ENCODE data around the gene PMS1.

PMS1 gene

DNA sequence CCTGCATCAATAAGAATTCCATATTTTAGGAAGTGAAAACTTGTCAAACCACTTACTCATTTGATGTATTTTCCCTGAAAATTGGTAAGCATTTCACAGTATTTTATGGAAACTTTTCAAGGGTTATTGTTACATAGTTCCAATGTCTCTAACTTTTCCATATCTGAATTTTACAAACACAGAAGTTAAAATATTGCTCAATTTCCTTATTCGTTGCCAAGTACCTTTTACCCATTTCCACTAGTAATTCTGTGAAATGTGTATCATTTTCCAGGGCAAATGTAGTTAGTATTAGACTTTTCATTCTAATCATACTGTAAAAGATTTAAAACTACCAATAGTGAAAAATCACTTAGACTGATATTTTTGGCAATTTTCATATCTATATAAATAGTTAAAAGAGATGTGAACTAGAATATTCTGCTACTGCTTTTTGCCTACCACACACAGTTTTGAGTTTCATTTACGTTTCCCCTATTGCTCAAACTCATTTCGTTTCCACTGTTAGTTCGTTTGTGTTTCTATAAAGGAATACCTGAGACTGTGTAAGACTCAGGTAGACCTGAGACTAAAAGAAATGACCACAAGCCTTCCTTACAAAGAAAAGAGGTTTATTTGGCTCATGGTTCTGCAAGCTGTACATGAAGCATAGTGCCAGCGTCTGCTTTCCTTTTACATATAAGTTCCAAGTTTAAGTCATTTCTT, 86.3 kb downstream of the PMS1 start:
- no peak for DNase-seq (ENCODE audit: low read depth)
- no peak for TF ChIP-seq CTCF (IDR thresholded peaks at IDR 0.05; ENCODE audit: control insufficient read depth, insufficient read depth, low read depth, low read length, missing control alignments)
- H3K4me3 ChIP-seq (ENCODE audit: control insufficient read depth, low read depth, low read length): no peak overlapping the region

GRCh38 chr2:189873696-189874095, 89.4 kb downstream of the PMS1 start:
- DNase-seq (ENCODE audit: low read depth): no peak
- TF ChIP-seq CTCF (IDR thresholded peaks at IDR 0.05; ENCODE audit: control insufficient read depth, insufficient read depth, low read depth, low read length, missing control alignments): no peak
- H3K4me3 ChIP-seq (ENCODE audit: control insufficient read depth, low read depth, low read length): no peak overlapping the region

DNA sequence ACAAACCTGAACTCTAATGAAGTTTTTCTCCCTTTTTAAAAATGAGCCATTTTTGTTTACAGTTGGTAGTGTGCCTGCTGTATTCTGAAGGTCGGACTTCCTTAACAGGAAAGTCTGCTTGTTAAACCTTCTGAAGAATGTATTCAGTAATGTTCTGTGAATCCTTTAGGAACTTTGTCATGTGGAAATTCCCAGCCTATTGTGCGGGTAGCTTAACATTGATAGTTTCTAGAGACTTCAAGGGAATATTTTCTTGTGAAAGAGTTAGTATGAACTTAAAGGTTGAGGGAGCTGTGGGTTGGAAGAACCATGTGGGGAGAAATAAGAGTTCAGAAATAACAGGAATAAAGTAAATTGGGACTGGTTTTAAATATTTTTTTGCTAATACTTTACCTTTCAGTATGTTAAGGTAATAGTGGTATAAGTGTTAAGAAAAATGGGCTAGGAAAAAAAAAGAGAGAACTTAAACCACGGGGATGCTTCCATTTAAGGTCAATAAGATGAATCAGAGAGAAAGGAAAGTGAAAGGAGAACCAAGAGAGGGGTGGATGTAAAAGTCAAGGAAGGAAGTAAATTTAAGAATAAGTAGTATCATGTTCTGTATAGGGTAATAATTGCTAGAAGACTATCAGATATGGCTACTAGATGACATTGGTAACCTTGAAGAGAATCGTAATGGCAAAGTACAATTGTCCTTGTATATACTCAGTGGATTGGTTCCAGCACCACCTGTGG, 90.5 kb downstream of the PMS1 start:
- no peak for DNase-seq (ENCODE audit: low read depth)
- TF ChIP-seq CTCF (IDR thresholded peaks at IDR 0.05; ENCODE audit: control insufficient read depth, insufficient read depth, low read depth, low read length, missing control alignments): no peak
- H3K4me3 ChIP-seq (ENCODE audit: control insufficient read depth, low read depth, low read length): no peak overlapping the region

DNA sequence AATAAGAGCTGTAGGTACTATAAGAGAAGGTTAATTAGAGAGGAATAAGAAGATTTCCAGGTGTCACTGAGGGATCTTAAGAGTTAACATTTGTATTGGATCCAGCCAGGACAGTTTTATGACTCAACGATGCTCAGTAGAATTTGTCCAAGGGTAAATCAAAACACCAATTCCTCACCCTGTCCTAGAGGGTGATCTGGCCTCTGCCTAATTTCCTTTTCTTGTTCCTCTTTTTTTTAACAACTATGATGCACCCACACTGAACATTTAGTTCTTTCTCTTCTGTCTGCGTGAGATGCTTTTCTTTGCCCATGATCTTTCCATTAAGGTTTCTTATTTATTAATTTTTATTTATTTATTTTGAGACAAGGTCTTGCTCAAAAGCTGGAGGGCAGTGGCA, 92.0 kb downstream of the PMS1 start:
- no peak for TF ChIP-seq CTCF (IDR thresholded peaks at IDR 0.05; ENCODE audit: control insufficient read depth, insufficient read depth, low read depth, low read length, missing control alignments)
- no peak for DNase-seq (ENCODE audit: low read depth)
- no peak overlapping the region for H3K4me3 ChIP-seq (ENCODE audit: control insufficient read depth, low read depth, low read length)

- H3K4me3 ChIP-seq (ENCODE audit: control insufficient read depth, low read depth, low read length): no peak overlapping the region
- TF ChIP-seq CTCF (IDR thresholded peaks at IDR 0.05; ENCODE audit: control insufficient read depth, insufficient read depth, low read depth, low read length, missing control alignments): no peak
- DNase-seq (ENCODE audit: low read depth): no peak
Measured at GRCh38 chr2:189879716-189880081, 95.4 kb downstream of the PMS1 start.

DNA sequence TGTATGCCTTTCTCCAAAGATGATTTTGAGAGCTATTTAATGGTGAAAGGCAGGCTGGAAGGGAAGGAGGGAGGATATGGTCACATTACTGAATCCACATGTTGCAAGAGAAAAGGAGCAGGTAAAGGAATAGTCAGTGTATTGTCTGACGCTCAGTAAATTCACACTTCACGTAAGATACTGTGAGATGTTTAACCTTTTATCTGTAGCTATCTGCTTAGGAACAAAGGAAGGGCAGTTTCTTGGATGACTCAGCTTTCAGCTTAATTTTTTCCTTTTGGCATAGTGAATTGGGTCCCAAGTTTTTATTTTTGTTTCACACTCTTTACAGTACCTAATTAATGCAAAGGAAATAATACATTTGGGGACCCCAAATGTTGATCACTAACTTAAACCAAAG, 96.2 kb downstream of the PMS1 start:
- TF ChIP-seq CTCF (IDR thresholded peaks at IDR 0.05; ENCODE audit: control insufficient read depth, insufficient read depth, low read depth, low read length, missing control alignments): no peak
- no peak overlapping the region for H3K4me3 ChIP-seq (ENCODE audit: control insufficient read depth, low read depth, low read length)
- DNase-seq (ENCODE audit: low read depth): no peak

Data from AG09309 (cell line).